Measurements from ENCODE around the gene NDE1.

Gene NDE1

GRCh38 chr16:15609286-15609649 is 40.8 kb upstream of the NDE1 start:
- peaks cover 44% of the 10 kb centered on the region for H3K36me3 ChIP-seq (ENCODE audit: control insufficient read depth, low read depth, low read length)
- H3K4me3 ChIP-seq (ENCODE audit: low read length), result no peak overlapping the region
- H3K27ac ChIP-seq (ENCODE audit: low read length), result no peak overlapping the region
- H3K27me3 ChIP-seq (ENCODE audit: control insufficient read depth, insufficient read depth, low read length), result no peaks in the 10 kb centered on the region
- H3K9me3 ChIP-seq (ENCODE audit: control insufficient read depth, low read depth, low read length), result no peaks in the 10 kb centered on the region
- no peaks in the 10 kb centered on the region for H3K4me1 ChIP-seq (ENCODE audit: control insufficient read depth, low read depth, low read length)
- H3K9ac ChIP-seq (ENCODE audit: low read length), result no peak overlapping the region

- Histone ChIP-seq H3K36me3 (ENCODE audit: control insufficient read depth, low read depth, low read length) (peaks cover 42% of the 10 kb centered on the region), H3K4me3 (ENCODE audit: low read length) (no peak overlapping the region), H3K9ac (ENCODE audit: low read length) (no peak overlapping the region), H3K27ac (ENCODE audit: low read length) (no peak overlapping the region), H3K4me1 (ENCODE audit: control insufficient read depth, low read depth, low read length) (no peaks in the 10 kb centered on the region), H3K27me3 (ENCODE audit: control insufficient read depth, insufficient read depth, low read length) (no peaks in the 10 kb centered on the region), H3K9me3 (ENCODE audit: control insufficient read depth, low read depth, low read length) (no peaks in the 10 kb centered on the region)
Observed at GRCh38 chr16:15610369-15610871, 39.6 kb upstream of the NDE1 start.

- no peaks in the 10 kb centered on the region for H3K9me3 ChIP-seq (ENCODE audit: control insufficient read depth, low read depth, low read length)
- peaks cover 53% of the 10 kb centered on the region for H3K36me3 ChIP-seq (ENCODE audit: control insufficient read depth, low read depth, low read length)
- H3K27ac ChIP-seq (ENCODE audit: low read length), result no peak overlapping the region
- H3K9ac ChIP-seq (ENCODE audit: low read length), result no peak overlapping the region
- H3K27me3 ChIP-seq (ENCODE audit: control insufficient read depth, insufficient read depth, low read length), result no peaks in the 10 kb centered on the region
- H3K4me1 ChIP-seq (ENCODE audit: control insufficient read depth, low read depth, low read length), result no peaks in the 10 kb centered on the region
- H3K4me3 ChIP-seq (ENCODE audit: low read length), result no peak overlapping the region
Observed at GRCh38 chr16:15611610-15612009, 38.4 kb upstream of the NDE1 start.

DNA sequence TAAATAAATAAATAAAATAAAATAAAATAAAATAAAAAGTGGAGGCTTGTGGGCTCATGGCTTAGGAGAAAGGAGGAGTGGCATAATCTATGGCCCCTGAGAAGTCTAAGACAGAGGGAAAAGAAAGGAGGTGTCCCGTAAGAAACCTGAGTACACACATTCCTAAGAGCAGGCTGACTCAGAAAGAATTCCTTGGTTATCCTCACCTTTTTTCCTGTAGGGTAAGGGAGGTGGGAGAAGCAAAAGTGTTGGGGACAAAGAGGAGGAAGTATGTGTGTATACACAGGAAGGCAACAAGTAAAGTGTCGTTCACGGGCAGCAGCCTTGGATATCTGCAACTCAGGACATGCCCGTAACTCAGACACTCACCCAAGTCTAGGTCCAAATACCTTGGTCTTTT is 36.4 kb upstream of the NDE1 start:
- no peak overlapping the region for H3K4me3 ChIP-seq (ENCODE audit: low read length)
- H3K27ac ChIP-seq (ENCODE audit: low read length), result no peak overlapping the region
- H3K4me1 ChIP-seq (ENCODE audit: control insufficient read depth, low read depth, low read length), result no peaks in the 10 kb centered on the region
- H3K9me3 ChIP-seq (ENCODE audit: control insufficient read depth, low read depth, low read length), result no peaks in the 10 kb centered on the region
- peaks cover 58% of the 10 kb centered on the region for H3K36me3 ChIP-seq (ENCODE audit: control insufficient read depth, low read depth, low read length)
- H3K9ac ChIP-seq (ENCODE audit: low read length), result no peak overlapping the region
- no peaks in the 10 kb centered on the region for H3K27me3 ChIP-seq (ENCODE audit: control insufficient read depth, insufficient read depth, low read length)

- Histone ChIP-seq H3K27ac (ENCODE audit: low read length) (no peak overlapping the region), H3K4me1 (ENCODE audit: control insufficient read depth, low read depth, low read length) (no peaks in the 10 kb centered on the region), H3K9me3 (ENCODE audit: control insufficient read depth, low read depth, low read length) (no peaks in the 10 kb centered on the region), H3K9ac (ENCODE audit: low read length) (no peak overlapping the region), H3K4me3 (ENCODE audit: low read length) (no peak overlapping the region), H3K36me3 (ENCODE audit: control insufficient read depth, low read depth, low read length) (peaks cover 57% of the 10 kb centered on the region), H3K27me3 (ENCODE audit: control insufficient read depth, insufficient read depth, low read length) (no peaks in the 10 kb centered on the region)
Observed at GRCh38 chr16:15616012-15616411, 34.0 kb upstream of the NDE1 start.

DNA sequence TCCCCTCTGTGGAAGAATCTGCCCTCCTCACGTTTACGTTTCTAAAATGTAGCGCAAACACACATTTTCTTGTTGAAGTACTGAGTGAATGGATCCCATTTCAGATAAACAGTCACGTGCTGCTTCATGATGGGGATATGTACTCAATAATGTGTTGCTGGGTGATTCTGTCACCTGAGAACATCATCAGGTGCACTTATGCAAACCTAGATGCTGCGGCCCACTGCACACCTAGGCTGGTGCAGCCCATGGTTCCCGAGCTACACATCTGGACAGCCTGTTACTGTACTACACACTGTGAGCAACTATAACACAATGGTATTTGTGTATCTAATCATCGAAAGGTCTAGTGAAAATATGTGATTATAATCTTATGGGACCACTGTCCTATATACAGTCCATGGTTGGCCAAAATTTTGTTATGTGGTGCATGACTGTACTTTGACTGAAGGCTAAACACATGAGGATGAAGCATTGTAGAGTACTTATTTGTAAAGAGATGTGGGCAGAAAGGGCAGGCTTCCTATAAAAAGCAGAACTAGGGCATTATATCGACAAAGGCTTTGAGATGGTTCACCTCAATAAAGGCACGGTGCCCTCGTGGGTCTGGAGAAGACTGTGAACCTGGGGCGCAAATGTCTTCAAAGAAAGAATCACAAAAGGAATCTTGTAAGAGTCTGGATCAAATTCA is 33.4 kb upstream of the NDE1 start:
- Histone ChIP-seq H3K9me3 (ENCODE audit: control insufficient read depth, low read depth, low read length) (no peaks in the 10 kb centered on the region), H3K36me3 (ENCODE audit: control insufficient read depth, low read depth, low read length) (peaks cover 60% of the 10 kb centered on the region), H3K9ac (ENCODE audit: low read length) (no peak overlapping the region)

GRCh38 chr16:15617901-15618300 is 32.1 kb upstream of the NDE1 start:
- no peak overlapping the region for H3K4me3 ChIP-seq (ENCODE audit: low read length)
- H3K9ac ChIP-seq (ENCODE audit: low read length), result no peak overlapping the region
- no peaks in the 10 kb centered on the region for H3K4me1 ChIP-seq (ENCODE audit: control insufficient read depth, low read depth, low read length)
- H3K9me3 ChIP-seq (ENCODE audit: control insufficient read depth, low read depth, low read length), result no peaks in the 10 kb centered on the region
- no peaks in the 10 kb centered on the region for H3K27me3 ChIP-seq (ENCODE audit: control insufficient read depth, insufficient read depth, low read length)
- H3K27ac ChIP-seq (ENCODE audit: low read length), result no peak overlapping the region
- H3K36me3 ChIP-seq (ENCODE audit: control insufficient read depth, low read depth, low read length), result peaks cover 54% of the 10 kb centered on the region

More for the DNA sequence above, 33.4 kb upstream of the NDE1 start:
- no peaks in the 10 kb centered on the region for H3K27me3 ChIP-seq (ENCODE audit: control insufficient read depth, insufficient read depth, low read length)
- H3K4me3 ChIP-seq (ENCODE audit: low read length), result no peak overlapping the region
- no peaks in the 10 kb centered on the region for H3K4me1 ChIP-seq (ENCODE audit: control insufficient read depth, low read depth, low read length)
- H3K27ac ChIP-seq (ENCODE audit: low read length), result no peak overlapping the region

DNA sequence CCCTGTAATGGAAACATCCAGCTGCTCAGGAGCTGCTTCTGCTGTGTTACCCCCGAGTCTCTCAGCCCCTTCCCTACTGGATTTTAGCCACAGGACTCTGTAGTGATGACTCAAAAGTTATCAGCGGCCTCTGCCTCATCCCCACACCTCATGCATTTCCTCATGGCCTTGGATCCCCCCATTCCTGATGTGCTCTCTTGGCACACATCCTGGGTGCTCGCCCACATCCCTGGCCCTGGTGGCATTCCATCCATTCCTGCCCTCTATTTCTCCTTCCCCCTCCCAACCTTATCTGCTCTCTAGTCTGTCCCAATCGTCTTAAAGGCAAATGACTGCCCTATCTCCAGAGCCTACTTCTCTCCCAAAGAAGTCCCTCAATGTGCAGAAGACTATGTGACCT is 31.7 kb upstream of the NDE1 start:
- H3K9me3 ChIP-seq (ENCODE audit: control insufficient read depth, low read depth, low read length), result no peaks in the 10 kb centered on the region
- H3K36me3 ChIP-seq (ENCODE audit: control insufficient read depth, low read depth, low read length), result peaks cover 54% of the 10 kb centered on the region
- no peak overlapping the region for H3K9ac ChIP-seq (ENCODE audit: low read length)
- no peaks in the 10 kb centered on the region for H3K4me1 ChIP-seq (ENCODE audit: control insufficient read depth, low read depth, low read length)
- no peak overlapping the region for H3K4me3 ChIP-seq (ENCODE audit: low read length)
- H3K27ac ChIP-seq (ENCODE audit: low read length), result no peak overlapping the region
- H3K27me3 ChIP-seq (ENCODE audit: control insufficient read depth, insufficient read depth, low read length), result no peaks in the 10 kb centered on the region

- H3K4me3 ChIP-seq (ENCODE audit: low read length), result no peak overlapping the region
- no peak overlapping the region for H3K9ac ChIP-seq (ENCODE audit: low read length)
- H3K36me3 ChIP-seq (ENCODE audit: control insufficient read depth, low read depth, low read length), result peaks cover 63% of the 10 kb centered on the region
- H3K4me1 ChIP-seq (ENCODE audit: control insufficient read depth, low read depth, low read length), result no peaks in the 10 kb centered on the region
- H3K9me3 ChIP-seq (ENCODE audit: control insufficient read depth, low read depth, low read length), result no peaks in the 10 kb centered on the region
- H3K27me3 ChIP-seq (ENCODE audit: control insufficient read depth, insufficient read depth, low read length), result no peaks in the 10 kb centered on the region
- H3K27ac ChIP-seq (ENCODE audit: low read length), result no peak overlapping the region
Observed at GRCh38 chr16:15620611-15621195, 29.3 kb upstream of the NDE1 start.

DNA sequence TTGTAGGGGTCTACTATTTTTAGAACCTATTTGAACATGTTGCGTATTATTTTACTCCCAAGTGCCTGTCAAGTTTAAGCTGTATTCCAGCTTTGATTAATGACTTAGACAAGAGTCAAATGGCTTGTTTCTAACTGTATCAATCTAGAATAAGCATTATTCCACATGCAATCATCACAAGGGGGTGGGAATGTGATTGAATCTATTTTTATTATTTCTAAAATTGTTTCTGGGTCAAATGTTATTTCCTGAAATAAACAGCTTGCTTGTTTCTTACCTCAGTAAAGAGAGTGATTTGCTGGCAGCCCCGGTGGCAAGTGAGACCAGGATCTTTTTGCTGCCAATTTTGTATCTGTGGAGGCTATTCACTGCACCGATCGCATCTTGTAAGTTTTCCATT is 28.6 kb upstream of the NDE1 start:
- no peaks in the 10 kb centered on the region for H3K4me1 ChIP-seq (ENCODE audit: control insufficient read depth, low read depth, low read length)
- no peak overlapping the region for H3K4me3 ChIP-seq (ENCODE audit: low read length)
- H3K36me3 ChIP-seq (ENCODE audit: control insufficient read depth, low read depth, low read length), result peaks cover 57% of the 10 kb centered on the region
- H3K27ac ChIP-seq (ENCODE audit: low read length), result no peak overlapping the region
- no peak overlapping the region for H3K9ac ChIP-seq (ENCODE audit: low read length)
- H3K9me3 ChIP-seq (ENCODE audit: control insufficient read depth, low read depth, low read length), result no peaks in the 10 kb centered on the region
- H3K27me3 ChIP-seq (ENCODE audit: control insufficient read depth, insufficient read depth, low read length), result no peaks in the 10 kb centered on the region

DNA sequence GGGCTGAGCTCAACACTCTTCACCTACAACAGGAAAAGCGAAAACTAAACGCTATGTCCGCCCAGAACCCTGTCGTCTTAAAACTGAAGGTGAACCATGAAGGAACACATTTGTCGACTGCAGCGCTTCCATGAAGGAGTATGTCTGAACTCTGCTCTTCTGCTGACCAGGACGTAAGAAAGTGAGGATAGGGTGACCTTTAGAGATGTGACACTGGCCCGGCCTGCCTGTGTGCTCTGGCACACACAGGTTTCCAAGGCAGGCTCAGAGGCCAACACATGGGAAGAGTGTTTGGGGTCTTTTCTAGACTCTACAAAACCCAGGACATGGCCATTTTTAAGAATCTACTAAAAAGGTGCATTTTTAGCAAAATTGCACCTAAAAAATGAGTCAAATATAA is 28.2 kb upstream of the NDE1 start:
- H3K27ac ChIP-seq (ENCODE audit: low read length), result no peak overlapping the region
- H3K4me1 ChIP-seq (ENCODE audit: control insufficient read depth, low read depth, low read length), result no peaks in the 10 kb centered on the region
- H3K9ac ChIP-seq (ENCODE audit: low read length), result no peak overlapping the region
- H3K9me3 ChIP-seq (ENCODE audit: control insufficient read depth, low read depth, low read length), result no peaks in the 10 kb centered on the region
- peaks cover 52% of the 10 kb centered on the region for H3K36me3 ChIP-seq (ENCODE audit: control insufficient read depth, low read depth, low read length)
- H3K4me3 ChIP-seq (ENCODE audit: low read length), result no peak overlapping the region
- H3K27me3 ChIP-seq (ENCODE audit: control insufficient read depth, insufficient read depth, low read length), result no peaks in the 10 kb centered on the region
